ENCODE data around the gene POLR2J.
"Not testable (repeated sequence)": the region's sequence is repeated elsewhere in the genome, so short reads cannot be mapped to it uniquely, and the experiment has no call there.

- not testable (repeated sequence) for TF ChIP-seq CTCF (conservative IDR thresholded peaks at IDR 0.05); EZH2 (IDR thresholded peaks at IDR 0.05; ENCODE audit: low read depth)
These were observed 15.3 kb upstream of the POLR2J start for GRCh38 chr7:102494026-102494425.
